MM.1S (cell line): ENCODE measurements around the gene PDE11A.

Experiments
- EZH2 ChIP-seq: fragments of 300-600 bp; sonication (generic); optimal IDR thresholded peaks from 2 replicates; pipeline ENCODE3; 2017; ENCODE audit warnings: low read depth, mild to moderate bottlenecking, antibody characterized with exemption, low read length, mixed read lengths
- EZH2phosphoT487 ChIP-seq: fragments of 300-600 bp; sonication (generic); IDR thresholded peaks from 2 replicates; pipeline ENCODE4 v1.6.1; 2018; ENCODE audit warnings: antibody characterized with exemption, low read length
- TF ChIP-seq, protein P1 (sequence below): fragments of 300-600 bp; sonication (generic); IDR thresholded peaks from 2 replicates; pipeline ENCODE4 v1.5.1; 2016; ENCODE audit warnings: antibody characterized with exemption, low read length, mixed read lengths

GRCh38 chr2:177597759-177598158, 474.8 kb downstream of the PDE11A start:
- TF ChIP-seq, protein P1, sequence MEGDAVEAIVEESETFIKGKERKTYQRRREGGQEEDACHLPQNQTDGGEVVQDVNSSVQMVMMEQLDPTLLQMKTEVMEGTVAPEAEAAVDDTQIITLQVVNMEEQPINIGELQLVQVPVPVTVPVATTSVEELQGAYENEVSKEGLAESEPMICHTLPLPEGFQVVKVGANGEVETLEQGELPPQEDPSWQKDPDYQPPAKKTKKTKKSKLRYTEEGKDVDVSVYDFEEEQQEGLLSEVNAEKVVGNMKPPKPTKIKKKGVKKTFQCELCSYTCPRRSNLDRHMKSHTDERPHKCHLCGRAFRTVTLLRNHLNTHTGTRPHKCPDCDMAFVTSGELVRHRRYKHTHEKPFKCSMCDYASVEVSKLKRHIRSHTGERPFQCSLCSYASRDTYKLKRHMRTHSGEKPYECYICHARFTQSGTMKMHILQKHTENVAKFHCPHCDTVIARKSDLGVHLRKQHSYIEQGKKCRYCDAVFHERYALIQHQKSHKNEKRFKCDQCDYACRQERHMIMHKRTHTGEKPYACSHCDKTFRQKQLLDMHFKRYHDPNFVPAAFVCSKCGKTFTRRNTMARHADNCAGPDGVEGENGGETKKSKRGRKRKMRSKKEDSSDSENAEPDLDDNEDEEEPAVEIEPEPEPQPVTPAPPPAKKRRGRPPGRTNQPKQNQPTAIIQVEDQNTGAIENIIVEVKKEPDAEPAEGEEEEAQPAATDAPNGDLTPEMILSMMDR: no peak
- no peak for TF ChIP-seq EZH2phosphoT487
- no peak for TF ChIP-seq EZH2
